ENCODE data around the gene REN. TPM values are rescaled to one million over a fixed set of nuclear protein-coding genes. Genes with fewer than 3 reads are reported as not detected.
A peak's percentile ranks its signal among the peaks of the same experiment; 100 is the strongest.

Gene REN
- total and polyA plus RNA-seq, 2 of the 8 experiments (the other 6 are each of a cell fraction or from before 2014, with no cell fraction given): 0.05 TPM; not detected in 1

GRCh38 chr1:204190212-204191211 is 24.4 kb upstream of the REN start:
- Histone ChIP-seq H3K4me3 (ENCODE audit: extremely low read depth in 1 of 4, insufficient read depth in 2 of 4, low read depth in 3 of 4, low read length in 4 of 4) (peak overlapping the region; percentile 20 to 57 (median 23)), H3K36me3 (ENCODE audit: control insufficient read depth in 2 of 4, insufficient read depth in 4 of 4, low read length in 3 of 4) (no peaks in the 10 kb centered on the region; a peak in 1 of 8 replicates), H3K79me1 (ENCODE audit: low read depth, low read length) (peaks cover 5% of the 10 kb centered on the region), H2BK20ac (ENCODE audit: low read length) (no peak overlapping the region), H3K9ac (replicated peaks in 1 of 4; ENCODE audit: extremely low read depth in 1 of 4, low read depth in 3 of 4, low read length in 3 of 4) (no peak overlapping the region; a peak in 1 of 7 replicates), H3K4me2 (ENCODE audit: insufficient read depth in 1 of 2, low read depth in 2 of 2, low read length in 2 of 2) (peak overlapping the region; percentile 67 to 69), H2BK5ac (ENCODE audit: low read depth, low read length) (no peak overlapping the region), H3K18ac (ENCODE audit: extremely low read depth, low read length) (no peak overlapping the region), H3K79me2 (ENCODE audit: control insufficient read depth in 1 of 2, insufficient read depth in 2 of 2, low read length in 2 of 2) (no peaks in the 10 kb centered on the region), H2BK12ac (ENCODE audit: low read depth, low read length) (no peak overlapping the region), H3K27me3 (replicated peaks in 1 of 4; ENCODE audit: control insufficient read depth in 3 of 4, extremely low read depth in 1 of 4, insufficient read depth in 3 of 4, low read length in 3 of 4) (peaks cover 0 to 8% (median 6%) of the 10 kb centered on the region in 4 experiments; a peak in 4 of 7 replicates), H2BK15ac (ENCODE audit: low read length) (no peak overlapping the region), H3K23ac (ENCODE audit: insufficient read length) (no peak overlapping the region), H3K23me2 (ENCODE audit: low read depth, low read length) (peaks cover 7% of the 10 kb centered on the region), H2AK5ac (ENCODE audit: low read depth, low read length) (no peak overlapping the region), H4K20me1 (replicated peaks in 1 of 2; ENCODE audit: control insufficient read depth in 1 of 2, insufficient read depth in 2 of 2, low read length in 2 of 2) (peaks cover 0 to 6% of the 10 kb centered on the region in 2 experiments), H2AFZ (ENCODE audit: low read length) (no peak overlapping the region), H4K5ac (ENCODE audit: insufficient read length, low read depth, low read length) (no peak overlapping the region), H3K56ac (replicated peaks; ENCODE audit: insufficient read length, low read depth, low read length) (no peak overlapping the region), H3K4ac (replicated peaks; ENCODE audit: insufficient read length, low read depth, low read length) (no peak overlapping the region), H4K8ac (ENCODE audit: extremely low read depth, insufficient read depth, low read length) (no peak overlapping the region; the same call in 1 of the 2 replicates), H3K27ac (ENCODE audit: low read depth, low read length) (no peak overlapping the region), H3K14ac (ENCODE audit: insufficient read length) (no peak overlapping the region), H3K4me1 (replicated peaks in 1 of 4; ENCODE audit: control insufficient read depth in 3 of 4, insufficient read depth in 4 of 4, low read length in 3 of 4) (no peaks in the 10 kb centered on the region), H2BK120ac (replicated peaks; ENCODE audit: low read depth, low read length) (no peak overlapping the region), H3K9me3 (ENCODE audit: insufficient read depth in 2 of 2, low read depth in 1 of 2, low read length in 1 of 2) (no peaks in the 10 kb centered on the region), H4K91ac (replicated peaks; ENCODE audit: insufficient read length, low read length) (no peak overlapping the region)
- 24% methylated on average over 35 of the region's 44 CpGs; no CpG with 5 or more reads in 1 of the 2 experiments for WGBS, 2 experiments (ENCODE audit: extremely low coverage in 1 of 2, insufficient coverage in 1 of 2, insufficient read length in 1 of 2, insufficient replicate concordance in 2 of 2, low coverage in 1 of 2, low lambda C conversion rate in 2 of 2, missing lambda C conversion rate in 1 of 2)
- no peak for TF ChIP-seq RNF2 (IDR thresholded peaks at IDR 0.05; ENCODE audit: borderline replicate concordance, low read depth, low read length, missing control alignments, poor library complexity, severe bottlenecking)
- no peak for TF ChIP-seq POLR2A (IDR thresholded peaks at IDR 0.05; ENCODE audit: control extremely low read depth in 1 of 2, low read depth in 2 of 2, low read length in 2 of 2)
- TF ChIP-seq EGR1 (IDR thresholded peaks at IDR 0.05; ENCODE audit: borderline replicate concordance, low read depth, low read length): 0 out of 2 replicates have a peak, but pooled peaks have one; percentile 15
- TF ChIP-seq KDM4A (IDR thresholded peaks at IDR 0.05; ENCODE audit: low read depth, low read length, severe bottlenecking): peak; percentile 16
- no peak for TF ChIP-seq BCL11A (IDR thresholded peaks at IDR 0.05; ENCODE audit: low read depth in 2 of 2, low read length in 2 of 2)
- TF ChIP-seq CEBPB (IDR thresholded peaks at IDR 0.05; ENCODE audit: low read depth, low read length): peak; percentile 96
- CTCF ChIA-PET (ENCODE audit: partially characterized antibody): interaction anchor here (0.5 to 7.0 kb wide), 16 partner anchors 8 to 304 kb away, joined by 3 to 73 read pairs (median 4); partner anchors contain the start of genes GOLT1A, PIK3C2B, PLEKHA6 and REN
- FAIRE-seq (no peak), DNase-seq (ENCODE audit: low read depth in 1 of 2, low spot score in 2 of 2) (peak in 1 of 2 experiments; percentile 84)
- POLR2A ChIA-PET (ENCODE audit: partially characterized antibody): interaction anchor here (0.7 to 2.6 kb wide), 4 partner anchors 8 to 25 kb away, joined by 3 to 10 read pairs (median 4); no protein-coding TSS in a partner anchor
